ENCODE data around the gene AVP.

- TF ChIP-seq POLR2A (IDR thresholded peaks at IDR 0.05; ENCODE audit: low read depth, low read length): no peak
- no peak for TF ChIP-seq MAX (IDR thresholded peaks at IDR 0.05; ENCODE audit: insufficient read depth, insufficient read length)
- TF ChIP-seq CTCF (IDR thresholded peaks at IDR 0.05; ENCODE audit: extremely low read depth in 1 of 2, insufficient read depth in 1 of 2, low read depth in 1 of 2, low read length in 2 of 2): no peak
- peak; percentile 92 for TF ChIP-seq EZH2 (IDR thresholded peaks at IDR 0.05; ENCODE audit: borderline replicate concordance, low read depth, low read length, severe bottlenecking)
- TF ChIP-seq FOS (IDR thresholded peaks at IDR 0.05; ENCODE audit: borderline replicate concordance, insufficient read depth, low read length): no peak
- no peak for TF ChIP-seq JUN (IDR thresholded peaks at IDR 0.05; ENCODE audit: borderline replicate concordance, insufficient read depth, insufficient read length, low read depth)
- TF ChIP-seq POLR2AphosphoS5 (IDR thresholded peaks at IDR 0.05; ENCODE audit: insufficient read depth, low read depth, low read length): no peak
Measured at GRCh38 chr20:3082955-3083952, 1.3 kb downstream of the AVP start.
